ENCODE measurements around the gene PIGM.

GRCh38 chr1:160064746-160065145 is 33.0 kb upstream of the PIGM start:
- peak; percentile 59; the same call in 1 of the 2 replicates for TF ChIP-seq RXRA (CRISPR knock-in tag; IDR thresholded peaks at IDR 0.05)
- TF ChIP-seq CTCF (CRISPR knock-in tag; IDR thresholded peaks at IDR 0.05) = no peak
- TF ChIP-seq REST (IDR thresholded peaks at IDR 0.05; ENCODE audit: borderline replicate concordance in 1 of 2, low read depth in 1 of 2, low read length in 2 of 2) = no peak
- TF ChIP-seq HOXA7 (CRISPR knock-in tag; IDR thresholded peaks at IDR 0.05) = no peak
- TF ChIP-seq SKI (IDR thresholded peaks at IDR 0.05; ENCODE audit: partially characterized antibody) = no peak
- TF ChIP-seq TBX3 (IDR thresholded peaks at IDR 0.05; ENCODE audit: borderline replicate concordance) = no peak
- no peak for TF ChIP-seq PLSCR1 (CRISPR knock-in tag; IDR thresholded peaks at IDR 0.05; ENCODE audit: borderline replicate concordance)
- TF ChIP-seq SMAD9 (CRISPR knock-in tag; IDR thresholded peaks at IDR 0.05) = no peak
